Small intestine (tissue), 7 donors: ENCODE data around the gene MFN2. TPM values are rescaled to one million over a fixed set of nuclear protein-coding genes. Genes with fewer than 3 reads are reported as not detected.
"Not testable (repeated sequence)": the region's sequence is repeated elsewhere in the genome, so short reads cannot be mapped to it uniquely, and the experiment has no call there.

Experiments
- DNase-seq, 2 donors: peaks; one replicate each; pipeline versions ENCODE4 v3.0.0 to v3.0.0-alpha.2; 2013
- FAIRE-seq: peaks from 2 replicates; lab custom pipeline; 2012; peaks lifted over from hg19 to GRCh38; lab: Jason Lieb, UNC
- H3K27ac ChIP-seq, 3 donors: one replicate each; pipeline ENCODE4 v1.5.1; 2013; ENCODE audit warnings: low read length in 2 of 3, mild to moderate bottlenecking in 2 of 3, control low read depth in 1 of 3, inconsistent platforms in 1 of 3, low read depth in 1 of 3, moderate library complexity in 1 of 3
- H3K27me3 ChIP-seq, 3 donors: one replicate each; pipeline ENCODE4 v1.6.1; 2013; ENCODE audit warnings: low read length in 3 of 3, inconsistent platforms in 1 of 3; ENCODE audit not compliant: control insufficient read depth in 3 of 3, insufficient read depth in 3 of 3
- H3K36me3 ChIP-seq, 3 donors: one replicate each; pipeline ENCODE4 v1.6.1; 2013; ENCODE audit warnings: low read length in 3 of 3, inconsistent platforms in 1 of 3, low read depth in 1 of 3, mild to moderate bottlenecking in 1 of 3, moderate library complexity in 1 of 3; ENCODE audit not compliant: control insufficient read depth in 3 of 3, insufficient read depth in 2 of 3
- H3K4me1 ChIP-seq, 3 donors: one replicate each; pipeline ENCODE4 v1.6.1; 2013; ENCODE audit warnings: low read length in 2 of 3, inconsistent platforms in 1 of 3, low read depth in 1 of 3, mild to moderate bottlenecking in 1 of 3, moderate library complexity in 1 of 3; ENCODE audit not compliant: control insufficient read depth in 3 of 3, insufficient read depth in 2 of 3
- H3K4me3 ChIP-seq, 3 donors: one replicate each; pipeline ENCODE4 v1.5.1; 2013; ENCODE audit warnings: low read length in 3 of 3, control low read depth in 1 of 3, inconsistent platforms in 1 of 3, low read depth in 1 of 3, mild to moderate bottlenecking in 1 of 3, moderate library complexity in 1 of 3
- H3K9me3 ChIP-seq, 2 donors: one replicate each; pipeline ENCODE4 v1.6.1; 2013; ENCODE audit warnings: low read depth in 1 of 2, low read length in 1 of 2; ENCODE audit not compliant: control insufficient read depth in 2 of 2, insufficient read depth in 1 of 2
- WGBS, 3 donors: extraction: QIAGEN DNeasy Blood & Tissue Kit; methylation state at CpG; one replicate each; pipeline ENCODE4 v1.1.7; 2013; 5-methylcytosine and 5-hydroxymethylcytosine counted together
- polyA plus RNA-seq, 4 donors: library from polyadenylated mRNA; stranded (reverse) in 3 of 4; unstranded in 1 of 4; fragments of 200-250 nt in 3 of 4; fragments of 120-200 nt in 1 of 4; gene quantifications; one replicate each; pipeline versions ENCODE4 v1.2.1 to v1.2.3, GENCODE V29; 2013
- donor health status: healthy with polysubstance abuse.
- donor health status: control.
- donor health status: control.
- donor health status: Bipolar disorder and iron deficiency.
- donor health status: healthy.

Gene MFN2
- polyA plus RNA-seq, 4 donors = 60.3 to 87.0 (median 78.9) TPM

DNA sequence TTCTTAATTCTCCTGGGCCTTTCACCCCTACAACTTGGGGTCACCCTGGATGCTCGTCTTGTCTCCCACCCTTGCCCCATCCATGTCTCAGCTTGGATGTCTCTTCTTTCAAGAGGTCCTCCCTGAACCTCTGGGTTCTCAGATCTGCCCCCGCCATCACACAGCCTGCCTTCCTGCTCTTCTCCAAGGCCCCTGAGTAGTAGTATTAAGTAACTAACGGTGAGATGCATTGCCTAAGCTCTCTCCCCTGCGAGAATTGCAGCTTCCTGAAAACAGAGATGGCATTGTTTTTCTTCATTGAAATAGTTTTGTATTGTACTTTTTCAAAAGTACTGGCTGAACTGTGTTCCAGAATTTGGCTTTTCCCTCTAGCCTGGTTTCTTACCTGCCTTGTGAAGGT, 55.1 kb downstream of the MFN2 start:
- Histone ChIP-seq H3K27me3 (peaks cover 0 to 2% (median 0%) of the 10 kb centered on the region in 3 donors), H3K27ac (no peak overlapping the region), H3K4me1 (no peaks in the 10 kb centered on the region), H3K36me3 (peaks cover 0 to 20% (median 2%) of the 10 kb centered on the region in 3 donors), H3K9me3 (no peaks in the 10 kb centered on the region), H3K4me3 (no peak overlapping the region)
- 78 to 85% (median 79%) methylated on average over 4 of the region's 4 CpGs for WGBS, 3 donors
- no peak for DNase-seq
- no peak for FAIRE-seq

DNA sequence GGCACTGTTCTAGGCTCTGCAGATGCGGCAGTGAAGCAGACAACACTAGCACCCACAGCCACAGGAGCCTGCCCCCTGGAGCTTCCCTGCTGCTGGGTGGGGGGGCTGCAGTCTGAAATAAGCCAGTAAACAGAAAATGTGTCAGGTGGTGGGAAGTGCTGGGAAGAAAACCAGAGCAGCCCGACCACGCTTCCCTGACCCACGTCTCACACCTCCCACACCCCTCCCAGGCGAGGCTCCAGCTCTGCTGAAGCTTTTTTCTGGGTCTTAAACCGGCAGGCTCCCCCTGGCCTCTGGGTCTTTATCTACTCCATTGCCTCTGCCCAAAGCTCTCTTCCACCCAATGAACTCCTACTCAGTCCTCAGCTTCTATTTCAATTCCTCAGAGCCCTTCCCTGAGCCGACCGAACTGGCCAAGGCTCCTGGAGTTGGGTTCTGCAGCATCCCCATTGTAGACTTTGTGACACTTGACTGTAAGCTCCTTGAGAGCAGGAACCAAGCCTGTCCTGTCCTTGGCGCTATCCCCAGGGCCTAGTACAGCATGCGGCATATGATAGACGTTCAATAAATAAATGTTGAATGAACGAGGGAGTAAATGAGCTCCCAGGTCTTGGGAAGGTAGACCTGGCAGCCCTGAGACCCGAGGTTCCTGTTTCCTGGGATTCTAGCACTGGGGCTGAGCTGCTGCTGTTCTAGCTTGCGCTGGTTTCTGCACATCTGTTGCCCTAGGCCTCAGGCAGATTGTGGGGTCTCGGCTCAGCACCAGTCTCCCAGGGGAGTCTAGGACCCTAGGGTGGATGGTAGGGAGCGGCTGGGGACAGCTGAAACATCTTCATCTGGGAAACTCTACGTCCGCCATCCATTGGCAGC, 57.5 kb downstream of the MFN2 start:
- H3K4me1 ChIP-seq = no peaks in the 10 kb centered on the region
- H3K27me3 ChIP-seq = peaks cover 0 to 2% (median 0%) of the 10 kb centered on the region in 3 donors
- no peak overlapping the region for H3K4me3 ChIP-seq
- DNase-seq (no peak), FAIRE-seq (no peak)
- no peaks in the 10 kb centered on the region for H3K9me3 ChIP-seq
- 77 to 85% (median 80%) methylated on average over 18 of the region's 18 CpGs for WGBS, 3 donors
- no peaks in the 10 kb centered on the region for H3K36me3 ChIP-seq
- no peak overlapping the region for H3K27ac ChIP-seq

GRCh38 chr1:12038356-12039163, 58.3 kb downstream of the MFN2 start:
- FAIRE-seq (no peak), DNase-seq (no peak)
- Histone ChIP-seq H3K27ac (no peak overlapping the region), H3K4me3 (no peak overlapping the region), H3K9me3 (no peaks in the 10 kb centered on the region), H3K36me3 (no peaks in the 10 kb centered on the region), H3K4me1 (no peaks in the 10 kb centered on the region), H3K27me3 (peaks cover 0 to 2% (median 0%) of the 10 kb centered on the region in 3 donors)
- WGBS, 3 donors = 70 to 72% (median 71%) methylated on average over 17 of the region's 17 CpGs

DNA sequence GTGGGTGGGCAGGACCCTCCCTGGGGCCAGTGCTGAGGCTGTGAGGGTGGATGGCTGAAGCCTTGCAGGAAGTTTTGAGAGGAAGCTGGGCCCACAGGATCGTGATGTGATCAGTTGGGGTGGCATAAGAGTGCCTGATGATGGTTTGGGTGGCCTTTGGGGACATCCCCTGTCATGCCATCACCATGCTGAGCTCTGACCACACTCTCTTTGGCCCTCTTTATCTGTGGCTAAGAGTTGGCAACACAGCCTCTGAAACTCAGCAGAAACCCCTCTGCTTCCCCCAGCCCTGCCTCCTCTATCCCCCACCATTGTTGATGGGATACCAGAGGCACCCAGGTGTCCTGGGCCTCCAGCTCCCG, 58.9 kb downstream of the MFN2 start:
- no peaks in the 10 kb centered on the region for H3K4me1 ChIP-seq

GRCh38 chr1:12039824-12040456, 59.7 kb downstream of the MFN2 start:
- 80 to 89% (median 86%) methylated on average over 13 of the region's 13 CpGs for WGBS, 3 donors
- not testable (repeated sequence) for H3K36me3 ChIP-seq, H3K27me3 ChIP-seq, FAIRE-seq, DNase-seq, H3K4me3 ChIP-seq, H3K4me1 ChIP-seq, H3K9me3 ChIP-seq, H3K27ac ChIP-seq

More for the DNA sequence above, 58.9 kb downstream of the MFN2 start:
- no peak for DNase-seq
- H3K27ac ChIP-seq = no peak overlapping the region
- no peak for FAIRE-seq
- H3K27me3 ChIP-seq = peaks cover 0 to 2% (median 0%) of the 10 kb centered on the region in 3 donors
- no peak overlapping the region for H3K4me3 ChIP-seq
- WGBS, 3 donors = 41 to 58% (median 43%) methylated on average over 2 of the region's 2 CpGs
- H3K9me3 ChIP-seq = no peaks in the 10 kb centered on the region
- H3K36me3 ChIP-seq = no peaks in the 10 kb centered on the region

GRCh38 chr1:12040457-12041051, 60.3 kb downstream of the MFN2 start:
- no peak for DNase-seq
- 63 to 74% (median 68%) methylated on average over 6 of the region's 6 CpGs for WGBS, 3 donors
- Histone ChIP-seq H3K9me3 (no peaks in the 10 kb centered on the region), H3K36me3 (no peaks in the 10 kb centered on the region), H3K27me3 (peaks cover 0 to 2% (median 0%) of the 10 kb centered on the region in 3 donors), H3K4me1 (no peaks in the 10 kb centered on the region), H3K4me3 (no peak overlapping the region), H3K27ac (no peak overlapping the region)
- no peak for FAIRE-seq

GRCh38 chr1:12044187-12044877, 64.1 kb downstream of the MFN2 start:
- FAIRE-seq = not testable (repeated sequence)

More at GRCh38 chr1:12044187-12044877, 64.1 kb downstream of the MFN2 start:
- H3K4me1 ChIP-seq, H3K4me3 ChIP-seq, H3K36me3 ChIP-seq, H3K27ac ChIP-seq, H3K9me3 ChIP-seq, H3K27me3 ChIP-seq: not testable (repeated sequence)
- peak in 1 of 2 donors; percentile 28 for DNase-seq
- 32 to 53% (median 34%) methylated on average over 15 of the region's 15 CpGs for WGBS, 3 donors
